GM10248 (cell line): ENCODE measurements around the gene UTP15.

Source experiments
- CTCF ChIA-PET: fragments of 300-600 bp; sonication (Branson Sonifier 250); formaldehyde crosslinking; extraction: SDS; loops from one replicate; lab custom pipeline; 2021; ENCODE audit warnings: antibody characterized with exemption; lab: Yijun Ruan, JAX
- POLR2A ChIA-PET: fragments of 350-650 bp; sonication (Branson Sonifier 250); formaldehyde crosslinking; extraction: SDS; loops from one replicate; lab custom pipeline; 2020; ENCODE audit warnings: antibody characterized with exemption; lab: Yijun Ruan, JAX
- DNase-seq: peaks from one replicate; pipeline ENCODE4 v3.0.0; 2012; ENCODE audit errors: extremely low spot score
- CTCF ChIP-seq: IDR thresholded peaks from 2 replicates; pipeline ENCODE4 v1.5.1; 2012; ENCODE audit warnings: mild to moderate bottlenecking, low read depth; ENCODE audit errors: extremely low read depth, missing control alignments, control extremely low read depth

UTP15 gene

GRCh38 chr5:73591102-73591695 lies 25.7 kb downstream of the UTP15 start:
- DNase-seq, result peak; percentile 52
- ChIA-PET CTCF (interaction anchor here (0.6 to 10.7 kb wide), 48 partner anchors 10 to 1059 kb away, joined by 3 to 341 read pairs (median 4); partner anchors contain the start of gene ARHGEF28), POLR2A (no interaction called here)
- peak; percentile 81 for TF ChIP-seq CTCF

GRCh38 chr5:73591698-73592501 lies 26.4 kb downstream of the UTP15 start:
- no peak for DNase-seq
- TF ChIP-seq CTCF, result no peak
- CTCF ChIA-PET, result interaction anchor here (0.7 to 10.7 kb wide), 38 partner anchors 11 to 1058 kb away, joined by 3 to 341 read pairs (median 4); partner anchors contain the start of gene ARHGEF28
- POLR2A ChIA-PET, result no interaction called here

- POLR2A ChIA-PET, result no interaction called here
- DNase-seq, result no peak
- CTCF ChIA-PET, result interaction anchor here (1.0 to 10.7 kb wide), 8 partner anchors 13 to 1057 kb away, joined by 3 to 341 read pairs (median 10); partner anchors contain the start of gene ARHGEF28
- no peak for TF ChIP-seq CTCF
Observed at GRCh38 chr5:73592551-73592950, 27.0 kb downstream of the UTP15 start.

- CTCF ChIA-PET, result interaction anchor here (1.0 to 3.2 kb wide), 19 partner anchors 9 to 394 kb away, joined by 3 to 22 read pairs (median 3); partner anchors contain the start of gene ARHGEF28
- POLR2A ChIA-PET, result interaction anchor here (0.6 kb wide), 1 partner anchor 10 kb away, joined by 3 read pairs; no protein-coding TSS in a partner anchor
- DNase-seq, result no peak
- peak; percentile 41 for TF ChIP-seq CTCF
Observed at GRCh38 chr5:73596705-73597328, 31.3 kb downstream of the UTP15 start.

GRCh38 chr5:73599380-73599779 lies 33.8 kb downstream of the UTP15 start:
- POLR2A ChIA-PET, result no interaction called here
- no peak for TF ChIP-seq CTCF
- no peak for DNase-seq
- CTCF ChIA-PET, result interaction anchor here (1.2 kb wide), 1 partner anchor 194 kb away, joined by 5 read pairs; no protein-coding TSS in a partner anchor

- CTCF ChIA-PET, result interaction anchor here (1.2 to 2.4 kb wide), 3 partner anchors 10 to 148 kb away, joined by 3 to 12 read pairs (median 4); no protein-coding TSS in a partner anchor
- TF ChIP-seq CTCF, result no peak
- DNase-seq, result no peak
- POLR2A ChIA-PET, result no interaction called here
Observed at GRCh38 chr5:73603998-73604397, 38.5 kb downstream of the UTP15 start.
